ENCODE data around the gene CD3E.
"Not testable (repeated sequence)": the region's sequence is repeated elsewhere in the genome, so short reads cannot be mapped to it uniquely, and the experiment has no call there.

Gene CD3E

GRCh38 chr11:118301600-118302195 is 2.8 kb upstream of the CD3E start:
- ATAC-seq (replicated peaks) (no peak), DNase-seq (no peak)
- Mint-ChIP-seq H3K4me1 (ENCODE audit: low read depth in 2 of 2) (peaks cover 32 to 49% of the 10 kb centered on the region in 2 donors), H3K36me3 (ENCODE audit: insufficient read depth) (peaks cover 18% of the 10 kb centered on the region), H3K27ac (no peak overlapping the region), H3K27me3 (no peaks in the 10 kb centered on the region), H3K9me3 (no peaks in the 10 kb centered on the region), H3K4me3 (no peak overlapping the region)

- H3K4me1 Mint-ChIP-seq (ENCODE audit: low read depth in 2 of 2) = peaks cover 49 to 68% of the 10 kb centered on the region in 2 donors
Measured at GRCh38 chr11:118304227-118304567, 333 bp upstream of the CD3E start.

DNA sequence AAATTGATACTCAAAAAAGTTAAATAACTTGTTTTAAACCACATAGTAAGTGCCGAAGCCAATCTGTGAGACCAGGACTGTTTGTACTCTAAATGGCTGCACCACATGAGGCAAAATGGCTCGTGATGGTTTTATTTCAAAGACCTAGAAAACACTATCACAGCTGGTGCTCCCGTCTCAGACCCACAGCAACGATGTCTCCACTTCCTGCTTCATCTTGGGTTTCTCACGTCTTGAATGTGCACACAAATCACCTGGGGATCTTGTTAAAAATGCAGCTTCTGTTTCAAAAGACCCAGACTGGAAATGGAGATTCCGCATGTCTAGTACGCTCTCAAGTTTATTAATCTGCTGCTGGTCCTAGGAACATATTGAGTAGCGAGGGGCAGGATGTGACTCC is 1.2 kb downstream of the CD3E start:
- no peaks in the 10 kb centered on the region for H3K27me3 Mint-ChIP-seq
- peaks cover 56 to 72% of the 10 kb centered on the region in 2 donors for H3K4me1 Mint-ChIP-seq (ENCODE audit: low read depth in 2 of 2)
- peaks cover 47% of the 10 kb centered on the region for H3K36me3 Mint-ChIP-seq (ENCODE audit: insufficient read depth)
- peak overlapping the region; percentile 96 to 99 for H3K4me3 Mint-ChIP-seq
- peak overlapping the region; percentile 97 to 99 for H3K27ac Mint-ChIP-seq
- ATAC-seq (replicated peaks) (peak; percentile 73), DNase-seq (peak; percentile 47 to 50 (median 49))
- no peaks in the 10 kb centered on the region for H3K9me3 Mint-ChIP-seq

More at GRCh38 chr11:118304227-118304567, 333 bp upstream of the CD3E start:
- peaks cover 32% of the 10 kb centered on the region for H3K36me3 Mint-ChIP-seq (ENCODE audit: insufficient read depth)
- peak overlapping the region; percentile 96 to 99 for H3K4me3 Mint-ChIP-seq
- no peaks in the 10 kb centered on the region for H3K27me3 Mint-ChIP-seq
- no peaks in the 10 kb centered on the region for H3K9me3 Mint-ChIP-seq
- peak; percentile 36 for ATAC-seq (replicated peaks)
- peak overlapping the region; percentile 97 to 99 for H3K27ac Mint-ChIP-seq
- DNase-seq = no peak

DNA sequence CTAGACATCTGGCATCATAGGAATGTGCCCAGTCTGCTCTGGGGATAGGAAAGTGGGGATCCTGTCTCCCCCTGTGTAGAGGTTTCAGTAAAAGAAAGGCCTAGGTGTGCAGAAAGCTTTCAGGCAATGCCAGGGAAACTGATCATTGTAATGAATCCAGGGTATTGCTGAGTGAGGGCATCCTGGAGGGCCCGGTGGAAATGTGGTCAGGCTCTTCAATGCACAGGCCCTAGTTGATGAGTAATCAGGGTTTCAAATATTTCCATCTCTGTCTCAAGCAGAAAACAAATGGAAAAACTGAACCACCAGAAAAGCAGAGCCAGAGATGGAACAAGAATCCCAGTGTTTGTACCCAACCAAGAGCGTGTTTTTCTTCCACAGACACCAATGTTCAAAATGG is 2.0 kb downstream of the CD3E start:
- peak overlapping the region; percentile 96 to 99 for H3K4me3 Mint-ChIP-seq
- H3K4me1 Mint-ChIP-seq (ENCODE audit: low read depth in 2 of 2) = peaks cover 60 to 66% of the 10 kb centered on the region in 2 donors
- peak overlapping the region; percentile 97 to 99 for H3K27ac Mint-ChIP-seq
- no peak for DNase-seq
- ATAC-seq (replicated peaks) = no peak
- peaks cover 54% of the 10 kb centered on the region for H3K36me3 Mint-ChIP-seq (ENCODE audit: insufficient read depth)
- no peaks in the 10 kb centered on the region for H3K27me3 Mint-ChIP-seq
- H3K9me3 Mint-ChIP-seq = no peaks in the 10 kb centered on the region

GRCh38 chr11:118308995-118309528 is 4.5 kb downstream of the CD3E start:
- peaks cover 73% of the 10 kb centered on the region for H3K36me3 Mint-ChIP-seq (ENCODE audit: insufficient read depth)
- ATAC-seq (replicated peaks); H3K27me3 Mint-ChIP-seq; DNase-seq; H3K9me3 Mint-ChIP-seq: not testable (repeated sequence)
- peaks cover 59 to 74% of the 10 kb centered on the region in 2 donors for H3K4me1 Mint-ChIP-seq (ENCODE audit: low read depth in 2 of 2)
- H3K4me3 Mint-ChIP-seq = peak overlapping the region; percentile 96 to 99
- peak overlapping the region; percentile 35 to 99 for H3K27ac Mint-ChIP-seq

DNA sequence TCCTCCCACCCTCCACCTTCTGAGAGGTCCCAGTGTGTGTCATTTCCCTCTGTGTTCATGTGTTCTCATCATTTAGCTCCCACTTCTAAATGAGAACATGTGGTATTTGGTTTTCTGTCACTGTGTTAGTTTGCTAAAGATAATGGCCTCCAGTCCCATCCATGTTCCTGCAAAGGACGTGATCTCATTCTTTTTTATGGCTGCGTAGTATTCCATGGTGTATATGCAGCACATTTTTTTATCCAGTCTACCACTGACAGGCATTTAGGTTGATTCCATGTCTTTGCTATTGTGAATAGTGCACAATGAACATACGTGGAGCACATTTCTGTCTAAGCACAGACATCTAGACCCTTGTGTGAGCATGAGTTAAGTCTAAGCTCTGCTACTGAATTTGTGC is 5.7 kb downstream of the CD3E start:
- H3K4me3 Mint-ChIP-seq = peak overlapping the region; percentile 23 to 38
- no peaks in the 10 kb centered on the region for H3K9me3 Mint-ChIP-seq
- no peaks in the 10 kb centered on the region for H3K27me3 Mint-ChIP-seq
- ATAC-seq (replicated peaks) (no peak), DNase-seq (no peak)
- H3K36me3 Mint-ChIP-seq (ENCODE audit: insufficient read depth) = peaks cover 73% of the 10 kb centered on the region
- H3K27ac Mint-ChIP-seq = peak overlapping the region; percentile 44 to 99
- peaks cover 57 to 68% of the 10 kb centered on the region in 2 donors for H3K4me1 Mint-ChIP-seq (ENCODE audit: low read depth in 2 of 2)

- DNase-seq = no peak
- Mint-ChIP-seq H3K27me3 (no peaks in the 10 kb centered on the region), H3K4me3 (peak overlapping the region in 1 of 2 donors; percentile 38), H3K9me3 (no peaks in the 10 kb centered on the region), H3K27ac (peak overlapping the region; percentile 83 to 99), H3K4me1 (ENCODE audit: low read depth in 2 of 2) (peaks cover 59 to 71% of the 10 kb centered on the region in 2 donors), H3K36me3 (ENCODE audit: insufficient read depth) (peaks cover 73% of the 10 kb centered on the region)
- no peak for ATAC-seq (replicated peaks)
Measured at GRCh38 chr11:118310781-118311485, 6.4 kb downstream of the CD3E start.

- H3K27ac Mint-ChIP-seq = peak overlapping the region; percentile 83 to 99
- H3K4me1 Mint-ChIP-seq (ENCODE audit: low read depth in 2 of 2) = peaks cover 61 to 73% of the 10 kb centered on the region in 2 donors
- DNase-seq = no peak
- peak overlapping the region in 1 of 2 donors; percentile 38 for H3K4me3 Mint-ChIP-seq
- no peaks in the 10 kb centered on the region for H3K27me3 Mint-ChIP-seq
- peaks cover 74% of the 10 kb centered on the region for H3K36me3 Mint-ChIP-seq (ENCODE audit: insufficient read depth)
- no peaks in the 10 kb centered on the region for H3K9me3 Mint-ChIP-seq
- no peak for ATAC-seq (replicated peaks)
Measured at GRCh38 chr11:118311518-118311917, 7.0 kb downstream of the CD3E start.

DNA sequence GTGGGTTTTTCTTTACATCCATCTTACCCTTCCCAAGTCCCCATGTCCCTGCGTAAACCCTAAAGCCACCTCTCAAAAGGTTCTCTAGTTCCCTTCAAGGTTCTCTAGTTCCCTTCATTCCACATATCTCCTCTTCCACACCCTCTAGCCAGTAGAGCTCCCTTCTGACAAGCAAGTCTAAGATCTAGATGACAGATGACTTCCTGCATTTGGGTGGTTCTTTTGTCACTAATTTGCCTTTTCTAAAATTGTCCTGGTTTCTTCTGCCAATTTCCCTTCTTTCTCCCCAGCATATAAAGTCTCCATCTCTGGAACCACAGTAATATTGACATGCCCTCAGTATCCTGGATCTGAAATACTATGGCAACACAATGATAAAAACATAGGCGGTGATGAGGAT is 7.8 kb downstream of the CD3E start:
- Mint-ChIP-seq H3K36me3 (ENCODE audit: insufficient read depth) (peaks cover 79% of the 10 kb centered on the region), H3K4me3 (peak overlapping the region in 1 of 2 donors; percentile 3), H3K4me1 (ENCODE audit: low read depth in 2 of 2) (peaks cover 61 to 72% of the 10 kb centered on the region in 2 donors)

DNA sequence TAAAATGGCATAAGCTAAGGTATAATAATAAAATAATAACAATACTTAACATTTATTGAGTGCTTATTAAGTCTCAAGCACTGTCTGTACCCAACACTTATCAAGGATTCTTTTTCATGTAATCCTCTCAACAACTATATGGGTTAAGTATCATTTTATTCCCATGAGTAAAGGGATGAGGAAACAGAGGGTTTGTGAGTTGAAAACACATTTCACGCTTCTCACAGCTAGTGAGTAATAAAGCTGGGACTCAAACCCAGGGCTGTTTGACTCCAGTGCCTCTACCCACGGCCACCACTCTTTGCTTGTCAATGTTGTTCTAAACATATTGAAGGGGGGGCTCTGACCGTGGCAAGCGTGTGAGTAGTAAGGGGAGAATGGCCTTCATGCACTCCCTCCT is 8.7 kb downstream of the CD3E start:
- Mint-ChIP-seq H3K27ac (peak overlapping the region in 1 of 2 donors; percentile 83), H3K27me3 (no peaks in the 10 kb centered on the region), H3K4me1 (ENCODE audit: low read depth in 2 of 2) (peaks cover 60 to 70% of the 10 kb centered on the region in 2 donors), H3K4me3 (no peak overlapping the region), H3K36me3 (ENCODE audit: insufficient read depth) (peaks cover 75% of the 10 kb centered on the region), H3K9me3 (no peaks in the 10 kb centered on the region)
- DNase-seq (no peak), ATAC-seq (replicated peaks) (no peak)

More for the DNA sequence above, 7.8 kb downstream of the CD3E start:
- DNase-seq (no peak), ATAC-seq (replicated peaks) (no peak)
- H3K9me3 Mint-ChIP-seq = no peaks in the 10 kb centered on the region
- no peaks in the 10 kb centered on the region for H3K27me3 Mint-ChIP-seq
- H3K27ac Mint-ChIP-seq = peak overlapping the region; percentile 83 to 99

- peaks cover 63 to 75% of the 10 kb centered on the region in 2 donors for H3K4me1 Mint-ChIP-seq (ENCODE audit: low read depth in 2 of 2)
- peak overlapping the region; percentile 58 to 78 for H3K4me3 Mint-ChIP-seq
Measured at GRCh38 chr11:118314988-118315411, 10.5 kb downstream of the CD3E start.

GRCh38 chr11:118318124-118318523 is 13.6 kb downstream of the CD3E start:
- DNase-seq (no peak), ATAC-seq (replicated peaks) (no peak)
- Mint-ChIP-seq H3K4me3 (peak overlapping the region; percentile 15 to 31), H3K27ac (peak overlapping the region; percentile 11 to 90), H3K9me3 (no peaks in the 10 kb centered on the region), H3K4me1 (ENCODE audit: low read depth in 2 of 2) (peaks cover 66 to 69% of the 10 kb centered on the region in 2 donors), H3K36me3 (ENCODE audit: insufficient read depth) (peaks cover 45% of the 10 kb centered on the region), H3K27me3 (no peaks in the 10 kb centered on the region)

More at GRCh38 chr11:118314988-118315411, 10.5 kb downstream of the CD3E start:
- ATAC-seq (replicated peaks) (no peak), DNase-seq (no peak)
- H3K27ac Mint-ChIP-seq = peak overlapping the region; percentile 90 to 93
- no peaks in the 10 kb centered on the region for H3K27me3 Mint-ChIP-seq
- peaks cover 64% of the 10 kb centered on the region for H3K36me3 Mint-ChIP-seq (ENCODE audit: insufficient read depth)
- H3K9me3 Mint-ChIP-seq = no peaks in the 10 kb centered on the region

DNA sequence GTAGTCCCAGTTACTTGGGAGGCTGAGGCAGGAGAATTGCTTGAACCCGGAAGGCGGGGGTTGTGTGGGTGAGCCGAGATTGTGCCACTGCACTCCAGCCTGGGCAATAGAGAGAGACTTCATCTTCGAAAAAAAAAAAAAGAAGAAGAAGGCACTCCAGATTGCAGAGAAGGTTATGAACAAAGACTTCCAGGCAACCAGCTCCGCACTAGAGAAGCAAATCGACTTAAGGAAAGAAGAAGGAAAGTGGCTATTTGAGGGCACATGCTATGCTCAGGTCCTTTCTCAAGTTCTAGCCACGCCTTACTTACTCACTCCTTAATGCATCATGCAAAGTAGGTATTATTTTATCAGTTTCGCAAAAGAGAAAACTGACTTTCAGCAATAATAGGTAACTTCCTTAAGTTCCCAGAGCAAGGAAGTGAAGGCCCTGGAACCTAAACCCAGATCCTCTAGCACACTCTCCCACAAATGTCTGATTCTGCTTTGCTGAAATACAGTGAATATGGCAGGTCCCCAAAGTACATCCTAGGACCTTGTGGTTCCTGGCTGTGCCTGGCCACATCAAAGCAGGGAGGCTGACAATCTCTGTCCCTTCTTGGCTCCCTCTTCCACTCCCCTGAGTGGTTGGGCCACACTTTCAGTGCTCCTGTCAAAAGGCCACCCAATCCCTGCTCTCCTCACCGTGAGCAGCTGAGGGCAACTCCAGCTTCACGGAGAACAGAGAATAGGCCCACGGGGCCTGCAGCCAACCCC is 14.2 kb downstream of the CD3E start:
- H3K36me3 Mint-ChIP-seq (ENCODE audit: insufficient read depth) = peaks cover 44% of the 10 kb centered on the region
- H3K9me3 Mint-ChIP-seq = no peaks in the 10 kb centered on the region
- H3K4me1 Mint-ChIP-seq (ENCODE audit: low read depth in 2 of 2) = peaks cover 63 to 65% of the 10 kb centered on the region in 2 donors
- DNase-seq = no peak
- H3K27ac Mint-ChIP-seq = peak overlapping the region; percentile 75 to 90
- H3K4me3 Mint-ChIP-seq = peak overlapping the region; percentile 15 to 41
- no peaks in the 10 kb centered on the region for H3K27me3 Mint-ChIP-seq
- ATAC-seq (replicated peaks) = no peak
